Sigmoid colon (tissue), 4 donors: Measurements from ENCODE around the gene BORCS8.

Source experiments
- EP300 ChIP-seq, 4 donors: sonication (generic); formaldehyde crosslinking; IDR thresholded peaks; one replicate each; pipeline ENCODE4 v1.6.1; 2017; ENCODE audit warnings: antibody characterized with exemption in 4 of 4
- POLR2A ChIP-seq, 2 donors: fragments of 450-650 bp; IDR thresholded peaks; one replicate each; pipeline ENCODE4 v1.6.1; 2016; ENCODE audit warnings: antibody characterized with exemption in 2 of 2, mild to moderate bottlenecking in 2 of 2, moderate library complexity in 2 of 2

DNA sequence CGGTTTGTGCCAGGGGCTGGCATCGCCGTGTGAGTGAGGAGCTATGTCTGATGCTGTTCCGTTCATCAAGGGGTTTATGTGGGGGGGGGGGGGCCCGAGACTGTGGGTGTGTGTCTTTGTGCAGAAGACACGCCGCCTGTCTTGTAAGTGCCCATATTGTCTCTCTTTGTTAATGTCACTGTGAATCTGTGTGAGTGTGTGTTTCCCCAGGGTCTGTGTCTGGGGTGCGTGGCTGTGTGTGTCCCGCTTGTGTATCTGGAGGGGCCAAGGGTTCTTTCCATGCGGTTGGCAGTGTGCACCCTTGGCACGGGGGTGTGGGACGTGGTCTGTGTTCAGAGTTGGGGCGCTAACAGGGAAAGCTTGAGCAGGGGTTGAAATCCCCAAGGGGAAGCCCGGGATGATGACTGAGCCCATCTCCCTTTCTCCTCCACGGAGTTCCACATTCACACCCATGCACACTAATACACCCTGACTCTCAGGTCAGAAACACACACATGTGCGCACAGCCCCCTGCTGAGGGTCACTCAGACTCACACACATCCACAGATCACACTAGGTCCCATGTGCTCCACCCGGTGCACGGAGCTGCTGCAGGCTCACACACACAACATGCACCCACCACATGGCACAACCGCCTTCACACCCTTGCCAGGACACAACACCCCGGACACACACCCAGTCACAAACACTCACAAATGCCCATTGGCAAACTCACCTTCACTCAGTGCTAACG is 21.6 kb upstream of the BORCS8 start:
- TF ChIP-seq EP300 (IDR thresholded peaks at IDR 0.05) (no peak), POLR2A (IDR thresholded peaks at IDR 0.05) (no peak)
